IPS-20b (cell line): ENCODE data around the gene ABCF2.

Source experiments
- H3K27ac ChIP-seq: one replicate; pipeline ENCODE4 v1.5.1; 2013; ENCODE audit warnings: low read length
- H3K27me3 ChIP-seq: 2 replicates; pipeline ENCODE4 v1.6.1; 2013; ENCODE audit warnings: mild to moderate bottlenecking, low read length, inconsistent platforms; ENCODE audit not compliant: insufficient read depth
- H3K36me3 ChIP-seq: 2 replicates; pipeline ENCODE4 v1.6.1; 2013; ENCODE audit warnings: low read depth, mild to moderate bottlenecking, inconsistent platforms, low read length, moderate library complexity; ENCODE audit not compliant: insufficient read depth
- H3K4me1 ChIP-seq: 2 replicates; pipeline ENCODE4 v1.6.1; 2013; ENCODE audit warnings: mild to moderate bottlenecking, control low read depth, inconsistent platforms, low read length, moderate library complexity; ENCODE audit not compliant: insufficient read depth
- H3K4me3 ChIP-seq: 2 replicates; pipeline ENCODE4 v1.5.1; 2013; ENCODE audit warnings: mild to moderate bottlenecking, low read length, inconsistent platforms
- H3K9ac ChIP-seq: 2 replicates; pipeline ENCODE4 v1.6.1; 2013; ENCODE audit warnings: low read depth, mild to moderate bottlenecking, inconsistent platforms, low read length, moderate library complexity
- H3K9me3 ChIP-seq: 2 replicates; pipeline ENCODE4 v1.6.1; 2013; ENCODE audit warnings: mild to moderate bottlenecking, low read depth, low read length, inconsistent platforms; ENCODE audit not compliant: insufficient read depth

ABCF2 gene

GRCh38 chr7:151229249-151229648 lies 2.2 kb upstream of the ABCF2 start:
- H3K36me3 ChIP-seq = peaks cover 15% of the 10 kb centered on the region
- no peaks in the 10 kb centered on the region for H3K9me3 ChIP-seq
- no peak overlapping the region for H3K27ac ChIP-seq
- H3K9ac ChIP-seq = no peak overlapping the region
- no peak overlapping the region for H3K4me3 ChIP-seq
- peaks cover 13% of the 10 kb centered on the region for H3K4me1 ChIP-seq
- H3K27me3 ChIP-seq = no peaks in the 10 kb centered on the region

GRCh38 chr7:151228024-151228866 lies 1.2 kb upstream of the ABCF2 start:
- peak overlapping the region; percentile 81 for H3K27ac ChIP-seq
- no peaks in the 10 kb centered on the region for H3K9me3 ChIP-seq
- no peaks in the 10 kb centered on the region for H3K27me3 ChIP-seq
- peak overlapping the region; percentile 80; the same call in 1 of the 2 replicates for H3K9ac ChIP-seq
- peaks cover 13% of the 10 kb centered on the region for H3K4me1 ChIP-seq
- peak overlapping the region; percentile 86 for H3K4me3 ChIP-seq
- peaks cover 25% of the 10 kb centered on the region for H3K36me3 ChIP-seq

- no peaks in the 10 kb centered on the region for H3K9me3 ChIP-seq
- H3K27me3 ChIP-seq = no peaks in the 10 kb centered on the region
- peaks cover 13% of the 10 kb centered on the region for H3K4me1 ChIP-seq
- H3K36me3 ChIP-seq = peaks cover 42% of the 10 kb centered on the region
- no peak overlapping the region for H3K27ac ChIP-seq
- H3K4me3 ChIP-seq = peak overlapping the region; percentile 86
- H3K9ac ChIP-seq = peak overlapping the region; percentile 92
Observed at GRCh38 chr7:151226560-151226874, 488 bp downstream of the ABCF2 start.

GRCh38 chr7:151225948-151226510 lies 976 bp downstream of the ABCF2 start:
- Histone ChIP-seq H3K27ac (no peak overlapping the region), H3K9me3 (no peaks in the 10 kb centered on the region), H3K36me3 (peaks cover 45% of the 10 kb centered on the region), H3K4me3 (peak overlapping the region; percentile 86), H3K4me1 (peaks cover 13% of the 10 kb centered on the region), H3K9ac (peak overlapping the region; percentile 92; the same call in 1 of the 2 replicates), H3K27me3 (no peaks in the 10 kb centered on the region)

- no peak overlapping the region for H3K4me3 ChIP-seq
Observed at GRCh38 chr7:151223728-151224127, 3.3 kb downstream of the ABCF2 start.

GRCh38 chr7:151218170-151218569 lies 8.8 kb downstream of the ABCF2 start:
- H3K4me1 ChIP-seq = no peaks in the 10 kb centered on the region
- H3K36me3 ChIP-seq = peaks cover 96% of the 10 kb centered on the region
- no peaks in the 10 kb centered on the region for H3K27me3 ChIP-seq
- H3K4me3 ChIP-seq = no peak overlapping the region
- H3K9ac ChIP-seq = no peak overlapping the region
- no peak overlapping the region for H3K27ac ChIP-seq
- H3K9me3 ChIP-seq = no peaks in the 10 kb centered on the region

More at GRCh38 chr7:151223728-151224127, 3.3 kb downstream of the ABCF2 start:
- Histone ChIP-seq H3K9me3 (no peaks in the 10 kb centered on the region), H3K4me1 (peaks cover 13% of the 10 kb centered on the region), H3K9ac (no peak overlapping the region), H3K27ac (no peak overlapping the region), H3K27me3 (no peaks in the 10 kb centered on the region), H3K36me3 (peaks cover 66% of the 10 kb centered on the region)

- Histone ChIP-seq H3K9ac (no peak overlapping the region), H3K27me3 (no peaks in the 10 kb centered on the region), H3K27ac (no peak overlapping the region), H3K9me3 (no peaks in the 10 kb centered on the region), H3K36me3 (peaks cover 82% of the 10 kb centered on the region), H3K4me3 (no peak overlapping the region), H3K4me1 (peaks cover 4% of the 10 kb centered on the region; the same call in 1 of the 2 replicates)
Observed at GRCh38 chr7:151215396-151215795, 11.6 kb downstream of the ABCF2 start.

- no peak overlapping the region for H3K9ac ChIP-seq
Observed at GRCh38 chr7:151213826-151214225, 13.2 kb downstream of the ABCF2 start.

GRCh38 chr7:151212626-151213025 lies 14.4 kb downstream of the ABCF2 start:
- Histone ChIP-seq H3K9ac (no peak overlapping the region), H3K27ac (no peak overlapping the region), H3K4me3 (no peak overlapping the region), H3K4me1 (peaks cover 4% of the 10 kb centered on the region; the same call in 1 of the 2 replicates), H3K9me3 (no peaks in the 10 kb centered on the region), H3K27me3 (no peaks in the 10 kb centered on the region), H3K36me3 (peaks cover 57% of the 10 kb centered on the region)

More at GRCh38 chr7:151213826-151214225, 13.2 kb downstream of the ABCF2 start:
- H3K36me3 ChIP-seq = peaks cover 69% of the 10 kb centered on the region
- no peak overlapping the region for H3K4me3 ChIP-seq
- H3K27me3 ChIP-seq = no peaks in the 10 kb centered on the region
- H3K27ac ChIP-seq = no peak overlapping the region
- H3K4me1 ChIP-seq = peaks cover 4% of the 10 kb centered on the region; the same call in 1 of the 2 replicates
- no peaks in the 10 kb centered on the region for H3K9me3 ChIP-seq

- Histone ChIP-seq H3K27ac (no peak overlapping the region), H3K36me3 (peaks cover 44% of the 10 kb centered on the region), H3K27me3 (no peaks in the 10 kb centered on the region), H3K9ac (no peak overlapping the region), H3K4me3 (no peak overlapping the region), H3K4me1 (peaks cover 4% of the 10 kb centered on the region; the same call in 1 of the 2 replicates), H3K9me3 (no peaks in the 10 kb centered on the region)
Observed at GRCh38 chr7:151211155-151211772, 15.7 kb downstream of the ABCF2 start.

- no peak within 1 kb of the TSS for H3K27ac ChIP-seq
- no peaks in the 10 kb centered on the region; the same call in 1 of the 2 replicates for H3K27me3 ChIP-seq
- H3K9ac ChIP-seq = no peak within 1 kb of the TSS
- peaks cover 34% of the 10 kb centered on the region for H3K36me3 ChIP-seq
- H3K4me3 ChIP-seq = no peak within 1 kb of the TSS
- peaks cover 4% of the 10 kb centered on the region; the same call in 1 of the 2 replicates for H3K4me1 ChIP-seq
- H3K9me3 ChIP-seq = no peaks in the 10 kb centered on the region
Observed at GRCh38 chr7:151210087-151210854, 16.7 kb downstream of the ABCF2 start, which contains the start of gene H2BK1. Gene H2BK1, minus strand, starts transcription at chr7:151210488. Its CDS starts 170 bp downstream, at chr7:151210318.
